CD4-positive, alpha-beta T cell treated with Interleukin-4 for 1 hour (primary cell): ENCODE measurements around the gene IRX6.

Experiments used
- DNase-seq, 2 donors: peaks; one replicate each; pipeline ENCODE4 v3.0.0-alpha.2; 2020 to 2022

IRX6 gene

GRCh38 chr16:55324285-55325079 lies 479 bp downstream of the IRX6 start:
- DNase-seq: no peak

- DNase-seq: no peak
Measured at GRCh38 chr16:55325080-55325447, 1.1 kb downstream of the IRX6 start.

DNA sequence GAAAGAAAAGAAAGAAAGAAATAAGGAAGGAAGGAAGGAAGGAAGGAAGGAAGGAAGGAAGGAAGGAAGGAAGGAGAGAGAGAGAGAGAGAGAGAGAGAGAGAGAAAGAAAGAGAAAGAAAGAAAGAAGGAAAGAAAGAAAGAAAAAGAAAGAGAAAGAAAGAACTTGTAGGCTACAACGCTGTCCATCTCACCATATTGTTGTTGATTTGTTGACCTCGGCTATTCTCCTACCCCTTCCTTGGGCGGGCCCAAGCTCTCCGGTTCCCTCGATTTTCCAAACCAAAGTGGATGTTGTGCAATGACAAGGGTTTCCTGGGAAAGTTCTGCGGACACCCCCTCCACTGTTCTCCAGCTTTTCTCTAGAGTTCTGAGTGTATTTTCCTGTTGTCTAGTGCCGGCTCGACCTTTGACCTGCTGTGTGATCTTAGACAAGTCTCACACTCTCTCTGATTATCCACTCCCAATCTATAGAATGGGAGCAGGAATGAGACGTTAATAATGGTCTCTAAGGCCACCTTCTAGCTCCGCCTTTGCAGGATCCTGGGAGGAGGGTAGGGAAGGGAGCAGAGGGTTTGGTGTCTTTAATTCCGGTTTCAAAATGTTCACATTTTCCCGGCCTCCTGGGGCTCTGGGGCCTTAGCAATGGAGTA lies 1.6 kb downstream of the IRX6 start:
- DNase-seq: no peak

DNA sequence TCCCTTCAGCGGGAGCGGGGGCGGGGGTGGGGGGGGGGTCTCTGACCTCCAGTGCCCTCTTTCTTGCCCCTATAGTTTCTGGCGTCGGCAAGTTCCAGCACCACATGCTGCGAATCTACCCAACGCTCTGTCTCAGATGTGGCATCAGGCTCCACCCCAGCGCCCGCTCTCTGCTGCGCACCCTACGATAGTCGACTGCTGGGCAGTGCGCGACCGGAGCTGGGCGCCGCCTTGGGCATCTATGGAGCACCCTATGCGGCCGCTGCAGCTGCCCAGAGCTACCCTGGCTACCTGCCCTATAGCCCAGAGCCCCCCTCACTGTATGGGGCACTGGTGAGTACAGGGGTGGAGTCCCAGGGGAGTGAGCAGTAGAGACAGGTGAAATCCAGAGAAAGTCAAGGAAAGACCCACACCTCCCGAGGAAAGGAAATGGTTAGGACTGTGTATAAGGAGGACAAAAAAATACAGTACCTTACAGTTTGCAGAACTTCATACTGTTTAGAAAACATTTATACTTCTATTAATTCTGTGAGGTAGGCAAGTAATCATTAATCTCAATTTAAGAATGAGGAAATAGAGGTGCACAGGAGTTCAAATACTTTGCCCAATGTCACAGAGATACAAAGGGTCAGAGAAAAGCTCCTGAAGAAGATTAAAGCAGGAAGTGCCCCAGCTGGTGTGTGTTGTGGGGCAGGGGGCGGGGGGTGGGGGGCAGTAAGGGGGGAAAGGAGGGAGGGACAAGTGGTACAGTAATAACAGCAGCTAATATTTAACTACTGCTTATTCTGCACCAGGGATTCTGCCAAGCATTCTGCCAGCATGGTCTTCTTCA lies 2.5 kb downstream of the IRX6 start:
- DNase-seq: no peak

DNA sequence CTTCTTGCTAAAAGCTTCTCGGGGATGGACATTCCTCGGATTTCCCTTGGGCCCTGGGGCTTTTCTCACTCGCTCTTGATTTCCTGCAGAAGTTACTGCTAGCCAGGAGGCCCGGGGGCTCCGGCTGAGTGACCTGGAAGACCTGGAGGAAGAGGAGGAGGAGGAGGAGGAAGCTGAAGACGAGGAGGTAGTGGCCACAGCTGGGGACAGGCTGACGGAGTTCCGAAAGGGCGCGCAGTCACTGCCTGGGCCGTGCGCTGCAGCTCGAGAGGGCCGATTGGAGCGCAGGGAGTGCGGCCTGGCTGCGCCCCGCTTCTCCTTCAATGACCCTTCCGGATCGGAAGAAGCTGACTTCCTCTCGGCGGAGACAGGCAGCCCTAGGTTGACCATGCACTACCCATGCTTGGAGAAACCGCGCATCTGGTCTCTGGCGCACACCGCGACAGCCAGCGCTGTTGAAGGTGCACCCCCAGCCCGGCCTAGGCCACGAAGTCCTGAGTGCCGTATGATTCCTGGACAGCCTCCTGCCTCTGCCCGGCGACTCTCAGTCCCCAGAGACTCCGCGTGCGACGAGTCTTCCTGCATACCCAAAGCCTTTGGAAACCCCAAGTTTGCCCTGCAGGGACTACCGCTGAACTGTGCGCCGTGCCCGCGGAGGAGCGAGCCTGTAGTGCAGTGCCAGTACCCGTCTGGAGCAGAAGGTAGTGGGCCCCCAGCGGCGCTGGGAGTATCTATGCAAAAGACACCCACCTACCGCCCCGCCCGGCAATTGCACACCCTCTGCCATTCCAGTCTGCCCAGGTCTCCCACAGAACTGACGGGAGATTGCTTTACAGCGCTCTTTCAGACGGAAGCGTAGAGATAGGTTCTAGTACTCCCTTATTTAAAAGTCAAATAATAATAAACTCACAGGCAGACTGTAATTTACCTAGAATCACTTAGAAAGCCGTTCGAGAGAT lies 4.9 kb downstream of the IRX6 start:
- DNase-seq: no peak

DNA sequence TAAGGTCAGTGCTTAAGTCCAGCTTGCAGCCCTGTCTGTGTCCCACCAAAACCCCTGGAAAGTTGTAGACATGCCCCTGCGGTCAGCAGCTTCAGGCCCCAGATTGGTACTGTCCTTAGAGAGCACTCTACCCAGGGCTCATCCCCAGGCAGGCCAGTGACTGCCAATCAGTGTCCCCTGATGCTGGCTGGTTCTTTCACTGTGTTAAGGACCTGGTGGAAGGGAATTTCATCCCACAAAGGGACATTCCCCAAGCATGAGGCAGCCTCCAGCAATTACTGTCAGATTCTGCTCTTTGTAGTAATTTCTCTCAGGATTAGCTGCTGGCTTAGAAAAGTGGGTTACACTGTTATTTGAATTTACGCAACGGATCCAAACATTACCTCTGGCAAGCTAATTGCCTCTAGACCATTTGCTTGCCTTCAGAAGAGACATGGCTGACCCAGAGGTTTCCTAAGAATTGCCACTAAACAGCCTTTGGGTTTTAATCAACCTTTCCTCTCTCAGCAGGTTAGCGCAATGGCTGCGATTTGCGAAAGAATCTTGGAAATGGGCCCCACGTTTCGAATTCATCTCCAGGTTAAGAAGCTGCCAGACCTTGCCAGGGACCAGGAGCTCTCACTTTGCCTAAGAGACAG lies 5.9 kb downstream of the IRX6 start:
- DNase-seq: no peak

GRCh38 chr16:55330781-55331647 lies 7.0 kb downstream of the IRX6 start:
- DNase-seq: no peak

- DNase-seq: no peak
Measured at GRCh38 chr16:55331648-55332185, 7.7 kb downstream of the IRX6 start.

DNA sequence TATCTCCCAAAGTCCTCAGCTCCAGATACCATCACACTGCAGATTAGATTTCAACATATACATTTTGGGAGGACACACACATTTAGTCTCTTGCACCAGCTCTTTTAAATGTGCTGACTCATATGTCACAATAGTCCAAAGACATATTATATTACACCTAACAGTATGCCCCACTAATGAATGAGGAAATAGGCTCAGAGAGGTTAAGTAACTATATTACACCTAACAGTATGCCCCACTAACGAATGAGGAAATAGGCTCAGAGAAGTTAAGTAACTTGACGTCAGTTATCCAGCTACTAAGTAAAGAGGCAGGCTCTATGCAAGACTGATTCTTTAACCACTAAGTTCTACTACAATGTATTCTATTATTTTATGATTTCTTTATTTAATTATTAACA lies 9.7 kb downstream of the IRX6 start:
- no peak for DNase-seq

DNA sequence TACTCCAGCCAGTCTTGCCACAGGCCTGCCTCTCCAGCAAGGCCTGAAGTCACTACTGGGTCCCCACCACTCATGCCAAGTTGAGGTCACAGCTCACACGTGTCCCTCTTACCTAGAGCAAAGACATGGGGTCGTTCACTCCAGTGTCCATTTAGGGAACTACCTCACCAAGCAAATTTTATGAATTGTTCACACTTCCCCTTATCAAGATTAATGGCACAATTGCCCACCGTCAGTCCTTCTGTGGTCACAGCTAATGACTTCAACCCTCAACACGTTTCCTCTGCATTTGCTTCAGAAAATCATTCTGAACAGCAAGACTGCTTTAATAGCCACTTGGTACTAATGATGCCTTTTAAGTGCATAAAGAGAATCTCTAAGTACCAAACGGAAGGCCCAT lies 14.6 kb downstream of the IRX6 start:
- DNase-seq: no peak

- no peak for DNase-seq
Measured at GRCh38 chr16:55340445-55340844, 16.4 kb downstream of the IRX6 start.

- DNase-seq: no peak
Measured at GRCh38 chr16:55341681-55342080, 17.7 kb downstream of the IRX6 start.

DNA sequence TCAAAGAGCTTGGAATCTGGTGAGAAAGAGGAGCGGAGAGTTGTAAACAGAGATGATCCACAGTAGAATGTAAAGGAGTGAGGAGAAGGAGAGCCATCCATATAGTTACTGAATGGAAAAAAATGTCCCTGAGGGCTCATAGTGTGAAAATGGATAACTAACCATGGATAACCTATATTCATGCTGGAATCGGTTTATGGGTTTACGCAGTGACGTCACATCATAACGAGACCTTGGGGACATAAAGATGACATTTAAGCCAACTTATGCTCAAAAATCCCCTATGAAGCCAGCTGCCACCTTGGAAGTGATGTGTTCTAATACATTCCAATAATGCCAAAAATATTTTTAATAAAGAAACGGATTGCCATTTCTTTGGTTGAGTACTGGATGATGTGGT lies 22.5 kb downstream of the IRX6 start:
- no peak for DNase-seq

- DNase-seq: no peak
Measured at GRCh38 chr16:55349867-55350266, 25.9 kb downstream of the IRX6 start.

DNA sequence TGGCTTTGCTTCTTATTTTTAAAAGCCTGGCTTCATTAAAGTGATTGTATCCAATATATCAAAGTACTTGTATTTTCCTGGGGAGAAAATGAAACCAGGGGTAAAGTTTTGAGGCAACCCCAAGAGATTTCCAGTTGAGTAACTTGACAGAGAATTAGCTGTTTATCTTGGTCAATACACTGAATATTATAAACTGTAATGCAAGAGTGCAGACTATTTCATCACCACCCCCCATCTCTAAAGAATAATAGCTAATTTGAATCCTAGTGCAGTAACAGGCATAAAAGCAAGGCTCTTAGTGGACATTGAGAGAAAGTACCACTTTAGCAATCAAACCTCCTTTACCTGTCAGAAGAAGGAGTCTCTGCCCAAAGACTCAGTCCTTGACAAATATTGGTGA lies 27.0 kb downstream of the IRX6 start:
- DNase-seq: no peak

GRCh38 chr16:55351936-55352335 lies 27.9 kb downstream of the IRX6 start:
- DNase-seq: no peak

- DNase-seq: no peak
Measured at GRCh38 chr16:55357241-55357640, 33.2 kb downstream of the IRX6 start.

DNA sequence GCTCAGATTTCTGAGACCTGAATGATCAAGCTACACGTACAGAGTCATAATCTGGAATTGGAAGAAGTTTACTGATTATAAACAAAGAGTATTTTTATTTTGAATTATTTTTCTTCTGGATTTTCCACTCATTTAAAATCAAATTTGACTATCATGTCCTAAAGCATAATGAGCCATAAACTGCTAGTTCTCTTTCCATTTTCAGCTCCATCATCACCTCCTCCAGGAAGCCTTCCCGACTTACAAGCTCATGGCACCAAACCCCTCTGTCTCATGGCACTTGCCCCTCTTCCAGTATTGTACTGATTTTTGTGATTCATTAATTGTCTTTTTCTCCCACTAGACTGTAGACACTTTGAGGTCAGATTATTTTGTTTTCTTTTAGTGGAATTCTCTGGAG lies 35.9 kb downstream of the IRX6 start:
- DNase-seq: no peak

- DNase-seq: no peak
Measured at GRCh38 chr16:55364811-55365210, 40.8 kb downstream of the IRX6 start.

DNA sequence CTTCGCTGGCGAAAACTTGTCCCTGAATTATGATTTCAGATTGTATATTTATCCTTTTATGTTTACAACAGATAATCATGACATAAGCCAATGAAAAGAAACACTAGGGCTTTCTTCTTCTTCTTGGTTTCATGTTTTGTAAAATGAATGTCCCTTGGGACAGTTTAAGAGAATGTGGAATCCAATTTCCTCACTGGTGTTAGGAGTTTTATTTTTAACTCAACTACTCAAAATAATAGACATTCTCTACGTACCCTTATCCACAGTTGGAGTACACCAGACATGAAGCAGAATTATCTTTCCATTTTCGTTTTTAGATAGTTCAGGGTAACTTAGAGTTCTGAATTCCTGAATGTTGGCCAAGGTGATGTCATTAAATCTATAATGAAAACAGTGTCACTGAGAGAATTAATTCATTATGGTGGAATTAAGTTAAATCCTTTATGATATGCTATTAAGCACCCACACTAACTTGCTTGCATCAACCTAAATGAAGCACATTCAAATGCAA lies 43.4 kb downstream of the IRX6 start:
- DNase-seq: no peak
